H1 (cell line): Measurements from ENCODE around the gene CCNK. TPM values are rescaled to one million over a fixed set of nuclear protein-coding genes. Genes with fewer than 3 reads are reported as not detected.

Source experiments
- CTCF ChIA-PET: fragments of 300-600 bp; sonication (Branson Sonifier 250); formaldehyde crosslinking; loops from one replicate; lab custom pipeline; 2021; ENCODE audit not compliant: partially characterized antibody; lab: Charles Lee
- POLR2A ChIA-PET: fragments of 300-600 bp; sonication (Branson Sonifier 250); formaldehyde crosslinking; loops from one replicate; lab custom pipeline; 2021; ENCODE audit warnings: inconsistent platforms; ENCODE audit not compliant: partially characterized antibody; lab: Charles Lee
- DNase-seq, 2 experiments: peaks; one replicate each; pipeline versions ENCODE4 v3.0.0 to v3.0.0-alpha.2; 2010 to 2022; ENCODE audit warnings: low spot score in 2 of 2, low read depth in 1 of 2, mixed read lengths in 1 of 2
- FAIRE-seq: peaks from 2 replicates; lab custom pipeline; 2011; peaks lifted over from hg19 to GRCh38; lab: Jason Lieb, UNC
- H2AFZ ChIP-seq: 2 replicates; pipeline ENCODE4 v1.8.1; 2012; ENCODE audit warnings: low read length, inconsistent platforms
- H2AK5ac ChIP-seq: 2 replicates; pipeline ENCODE4 v1.6.1; 2013; ENCODE audit warnings: low read depth, low read length
- H2BK120ac ChIP-seq: replicated peaks from 2 replicates; pipeline ENCODE3; 2013; ENCODE audit warnings: low read depth, low read length, inconsistent platforms
- H2BK12ac ChIP-seq: 2 replicates; pipeline ENCODE4 v1.6.1; 2013; ENCODE audit warnings: low read depth, low read length
- H2BK15ac ChIP-seq: 2 replicates; pipeline ENCODE4 v1.6.1; 2013; ENCODE audit warnings: low read length
- H2BK20ac ChIP-seq: 2 replicates; pipeline ENCODE4 v1.6.1; 2013; ENCODE audit warnings: low read length
- H2BK5ac ChIP-seq: 2 replicates; pipeline ENCODE4 v1.6.1; 2013; ENCODE audit warnings: low read depth, low read length
- H3K14ac ChIP-seq: 2 replicates; pipeline ENCODE4 v1.6.1; 2013; ENCODE audit warnings: inconsistent platforms; ENCODE audit not compliant: insufficient read length
- H3K18ac ChIP-seq: 2 replicates; pipeline ENCODE4 v1.6.1; 2013; ENCODE audit warnings: low read length; ENCODE audit errors: extremely low read depth
- H3K23ac ChIP-seq: 2 replicates; pipeline ENCODE4 v1.6.1; 2013; ENCODE audit warnings: inconsistent platforms; ENCODE audit not compliant: insufficient read length
- H3K23me2 ChIP-seq: 2 replicates; pipeline ENCODE4 v1.6.1; 2013; ENCODE audit warnings: low read depth, low read length
- H3K27ac ChIP-seq: 2 replicates; pipeline ENCODE4 v1.6.1; 2011; ENCODE audit warnings: low read depth, low read length, inconsistent platforms
- H3K27me3 ChIP-seq, 4 experiments: replicated peaks in 1 of 4; 1 replicate in 1 of 4; 2 replicates in 3 of 4; pipeline versions ENCODE4 v1.6.1 to v1.8.1; 2011 to 2013; ENCODE audit warnings: low read length in 3 of 4, mild to moderate bottlenecking in 3 of 4, inconsistent platforms in 2 of 4, mixed read lengths in 2 of 4, moderate library complexity in 1 of 4; ENCODE audit not compliant: control insufficient read depth in 3 of 4, insufficient read depth in 3 of 4; ENCODE audit errors: extremely low read depth in 1 of 4
- H3K36me3 ChIP-seq, 4 experiments: 2 replicates each; pipeline versions ENCODE4 v1.6.1 to v1.8.1; 2011 to 2013; ENCODE audit warnings: mild to moderate bottlenecking in 4 of 4, low read length in 3 of 4, moderate library complexity in 2 of 4, control low read depth in 1 of 4, inconsistent platforms in 1 of 4; ENCODE audit not compliant: insufficient read depth in 4 of 4, control insufficient read depth in 2 of 4
- H3K4ac ChIP-seq: replicated peaks from 2 replicates; pipeline ENCODE3; 2013; ENCODE audit warnings: low read length, low read depth, mixed read lengths, inconsistent platforms; ENCODE audit not compliant: insufficient read length
- H3K4me1 ChIP-seq, 4 experiments: replicated peaks in 1 of 4; 1 replicate in 1 of 4; 2 replicates in 3 of 4; pipeline versions ENCODE4 v1.6.1 to v1.8.1; 2011 to 2013; ENCODE audit warnings: low read length in 3 of 4, inconsistent platforms in 2 of 4, mixed read lengths in 1 of 4; ENCODE audit not compliant: insufficient read depth in 4 of 4, control insufficient read depth in 3 of 4
- H3K4me2 ChIP-seq, 2 experiments: 2 replicates each; pipeline versions ENCODE4 v1.6.1 to v1.8.1; 2011 to 2013; ENCODE audit warnings: low read depth in 2 of 2, low read length in 2 of 2, control low read depth in 1 of 2, inconsistent platforms in 1 of 2, mild to moderate bottlenecking in 1 of 2; ENCODE audit not compliant: insufficient read depth in 1 of 2
- H3K4me3 ChIP-seq, 4 experiments: fragments of 200-600, 300-600 bp in 1 of 4; sonication (generic), shearing (Covaris generic), sonication (Bioruptor Twin) in 1 of 4; 2 replicates each; pipeline versions ENCODE4 v1.5.1 to v1.8.1; 2011 to 2016; ENCODE audit warnings: low read length in 4 of 4, low read depth in 3 of 4, control low read depth in 2 of 4, inconsistent platforms in 2 of 4, mild to moderate bottlenecking in 2 of 4, mixed read lengths in 1 of 4, moderate library complexity in 1 of 4; ENCODE audit not compliant: insufficient read depth in 2 of 4; ENCODE audit errors: extremely low read depth in 1 of 4
- H3K56ac ChIP-seq: replicated peaks from 2 replicates; pipeline ENCODE3; 2013; ENCODE audit warnings: low read depth, mild to moderate bottlenecking, mixed read lengths, low read length, inconsistent platforms; ENCODE audit not compliant: insufficient read length
- H3K79me1 ChIP-seq: 2 replicates; pipeline ENCODE4 v1.6.1; 2013; ENCODE audit warnings: low read depth, low read length, control low read depth
- H3K79me2 ChIP-seq, 2 experiments: 2 replicates each; pipeline versions ENCODE4 v1.6.1 to v1.8.1; 2012 to 2013; ENCODE audit warnings: low read length in 2 of 2, mild to moderate bottlenecking in 2 of 2, inconsistent platforms in 1 of 2; ENCODE audit not compliant: insufficient read depth in 2 of 2, control insufficient read depth in 1 of 2
- H3K9ac ChIP-seq, 4 experiments: replicated peaks in 1 of 4; 1 replicate in 1 of 4; 2 replicates in 3 of 4; pipeline versions ENCODE4 v1.6.1 to v1.8.1; 2011 to 2013; ENCODE audit warnings: low read depth in 3 of 4, low read length in 3 of 4, control low read depth in 2 of 4, mild to moderate bottlenecking in 2 of 4, moderate library complexity in 2 of 4, inconsistent platforms in 1 of 4; ENCODE audit errors: extremely low read depth in 1 of 4
- H3K9me3 ChIP-seq, 2 experiments: 2 replicates each; pipeline versions ENCODE4 v1.6.1 to v1.8.1; 2012 to 2013; ENCODE audit warnings: mild to moderate bottlenecking in 2 of 2, moderate library complexity in 2 of 2, control low read depth in 1 of 2, inconsistent platforms in 1 of 2, low read depth in 1 of 2, low read length in 1 of 2, mixed read lengths in 1 of 2; ENCODE audit not compliant: insufficient read depth in 2 of 2
- H4K20me1 ChIP-seq, 2 experiments: replicated peaks in 1 of 2; 2 replicates each; pipeline versions ENCODE3 to v1.8.1; 2011 to 2013; ENCODE audit warnings: inconsistent platforms in 2 of 2, low read length in 2 of 2, mild to moderate bottlenecking in 1 of 2; ENCODE audit not compliant: insufficient read depth in 2 of 2, control insufficient read depth in 1 of 2
- H4K5ac ChIP-seq: 2 replicates; pipeline ENCODE4 v1.6.1; 2013; ENCODE audit warnings: low read length, low read depth, mixed read lengths, inconsistent platforms; ENCODE audit not compliant: insufficient read length
- H4K8ac ChIP-seq: 2 replicates; pipeline ENCODE4 v1.8.0; 2013; ENCODE audit warnings: mild to moderate bottlenecking, moderate library complexity, low read length, inconsistent platforms; ENCODE audit not compliant: insufficient read depth; ENCODE audit errors: extremely low read depth
- H4K91ac ChIP-seq: replicated peaks from 2 replicates; pipeline ENCODE3; 2013; ENCODE audit warnings: low read length, mixed read lengths, inconsistent platforms; ENCODE audit not compliant: insufficient read length
- ATF3 ChIP-seq: IDR thresholded peaks from 2 replicates; pipeline ENCODE4 v1.6.1; 2011; ENCODE audit warnings: low read depth, mild to moderate bottlenecking, low read length; ENCODE audit not compliant: insufficient read depth
- BACH1 ChIP-seq: IDR thresholded peaks from 2 replicates; pipeline ENCODE4 v1.6.1; 2012; ENCODE audit warnings: low read length, improper control_type of control experiment
- BRCA1 ChIP-seq: IDR thresholded peaks from 2 replicates; pipeline ENCODE4 v1.6.1; 2012; ENCODE audit warnings: low read depth, low read length, improper control_type of control experiment
- CHD2 ChIP-seq: IDR thresholded peaks from 2 replicates; pipeline ENCODE4 v1.6.1; 2012; ENCODE audit warnings: low read length, improper control_type of control experiment
- EGR1 ChIP-seq: IDR thresholded peaks from 2 replicates; pipeline ENCODE4 v1.6.1; 2011; ENCODE audit warnings: low read depth, low read length, borderline replicate concordance
- HDAC2 ChIP-seq, 2 experiments: fragments of 300-600 bp in 1 of 2; sonication (generic) in 1 of 2; IDR thresholded peaks; 2 replicates each; pipeline ENCODE4 v1.6.1; 2011 to 2012; ENCODE audit warnings: low read depth in 2 of 2, low read length in 2 of 2, mild to moderate bottlenecking in 2 of 2, moderate library complexity in 2 of 2, borderline replicate concordance in 1 of 2, inconsistent platforms in 1 of 2
- JUND ChIP-seq: IDR thresholded peaks from 2 replicates; pipeline ENCODE4 v1.6.1; 2011; ENCODE audit warnings: mild to moderate bottlenecking, improper control_type of control experiment, low read length
- POLR2A ChIP-seq, 2 experiments: IDR thresholded peaks; 1 replicate in 1 of 2; 2 replicates in 1 of 2; pipeline ENCODE4 v1.6.1; 2011; ENCODE audit warnings: low read depth in 2 of 2, low read length in 2 of 2, mild to moderate bottlenecking in 2 of 2; ENCODE audit errors: control extremely low read depth in 1 of 2
- RXRA ChIP-seq: IDR thresholded peaks from 2 replicates; pipeline ENCODE4 v1.6.1; 2011; ENCODE audit warnings: low read depth, mild to moderate bottlenecking, low read length, moderate library complexity; ENCODE audit not compliant: insufficient read depth
- SAP30 ChIP-seq: fragments of 300-600 bp; sonication (generic); IDR thresholded peaks from 2 replicates; pipeline ENCODE4 v1.7.1; 2012; ENCODE audit warnings: low read length, moderate library complexity, mild to moderate bottlenecking, inconsistent platforms; ENCODE audit not compliant: insufficient read depth, insufficient replicate concordance
- TCF12 ChIP-seq: IDR thresholded peaks from 2 replicates; pipeline ENCODE4 v1.6.1; 2011; ENCODE audit warnings: low read depth, mild to moderate bottlenecking, low read length
- USF2 ChIP-seq: IDR thresholded peaks from 2 replicates; pipeline ENCODE4 v1.6.1; 2011; ENCODE audit warnings: low read length, improper control_type of control experiment
- YY1 ChIP-seq: IDR thresholded peaks from 2 replicates; pipeline ENCODE4 v1.6.1; 2011; ENCODE audit warnings: low read depth, mild to moderate bottlenecking, low read length
- WGBS, 2 experiments: shearing (Covaris generic) in 1 of 2; methylation state at CpG; one replicate each; pipeline versions ENCODE4 v1.1.6 to v1.1.7; 2013 to 2015; ENCODE audit warnings: low lambda C conversion rate in 2 of 2, mixed read lengths in 2 of 2, inconsistent platforms in 1 of 2, low coverage in 1 of 2, missing lambda C conversion rate in 1 of 2; ENCODE audit not compliant: insufficient replicate concordance in 2 of 2, insufficient coverage in 1 of 2, insufficient read length in 1 of 2; ENCODE audit errors: extremely low coverage in 1 of 2, missing lambda C conversion rate in 1 of 2; 5-methylcytosine and 5-hydroxymethylcytosine counted together
- polyA plus RNA-seq, 7 experiments: library from polyadenylated mRNA; depleted of rRNA in 3 of 7; stranded (reverse) in 5 of 7; unstranded in 2 of 7; fragments of >200 nt in 5 of 7; fragments of 200-250 nt in 2 of 7; gene quantifications; 1 replicate in 5 of 7; 2 replicates in 1 of 7; 4 replicates in 1 of 7; pipeline versions ENCODE4 v1.2.1 to v1.2.3, GENCODE V29; 2011 to 2013; ENCODE audit warnings: missing spikeins in 2 of 7, mixed read lengths in 2 of 7
- total RNA-seq: library from RNA; stranded (reverse); fragmentation: NEBNext Ultra II Directional; extraction: Animal tissue kit (Norgen Biotek cat#: 25700); gene quantifications from 2 replicates; pipeline ENCODE4 v1.2.1, GENCODE V29; 2021

CCNK gene
- total and polyA plus RNA-seq, 2 of the 8 experiments (the other 6 are each of a cell fraction or from before 2014, with no cell fraction given), result 10.7 to 82.7 TPM

DNA sequence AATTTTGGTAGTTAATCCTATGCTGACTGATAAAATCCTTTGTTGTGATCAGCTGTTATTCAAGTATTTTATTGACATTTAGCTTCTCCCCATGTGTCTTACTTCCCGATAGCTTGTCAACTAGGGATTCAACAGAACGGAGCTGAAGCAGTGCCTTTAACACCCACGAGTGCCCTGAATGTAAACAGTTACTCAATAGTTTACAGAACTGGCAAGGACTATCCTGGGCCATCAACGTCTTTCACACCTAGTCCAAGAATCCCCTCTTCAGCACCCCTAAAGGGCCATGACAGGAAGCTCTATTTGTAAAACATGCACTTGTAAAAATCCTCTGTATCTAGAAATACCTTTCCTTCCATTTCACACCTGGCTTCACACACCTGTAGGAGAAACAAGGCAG lies 45.9 kb upstream of the CCNK start:
- TF ChIP-seq RXRA, result no peak
- no peak for TF ChIP-seq TCF12
- no peak for TF ChIP-seq CHD2
- TF ChIP-seq YY1, result no peak
- TF ChIP-seq BACH1, result no peak
- TF ChIP-seq SAP30, result no peak
- no peak for TF ChIP-seq POLR2A (IDR thresholded peaks at IDR 0.05; ENCODE audit: control extremely low read depth in 1 of 2, low read depth in 2 of 2, low read length in 2 of 2)
- TF ChIP-seq ATF3, result no peak
- TF ChIP-seq JUND, result no peak
- TF ChIP-seq HDAC2 (IDR thresholded peaks at IDR 0.05; ENCODE audit: borderline replicate concordance in 1 of 2, low read depth in 2 of 2, low read length in 2 of 2), result no peak
- no peak for TF ChIP-seq BRCA1
- no peak for TF ChIP-seq EGR1
- no peak for TF ChIP-seq USF2
- H3K4me1 ChIP-seq, result no peaks in the 10 kb centered on the region
- peak in 1 of 2 experiments; percentile 29 for DNase-seq
- no peak overlapping the region for H3K18ac ChIP-seq
- H2BK15ac ChIP-seq, result no peak overlapping the region
- no peak overlapping the region for H3K56ac ChIP-seq
- 87% methylated on average over 4 of the region's 4 CpGs; no CpG with 5 or more reads in 1 of the 2 experiments for WGBS, 2 experiments
- POLR2A ChIA-PET, result no interaction called here
- H4K91ac ChIP-seq, result no peak overlapping the region
- no peak overlapping the region for H2BK20ac ChIP-seq
- H4K8ac ChIP-seq, result no peak overlapping the region
- no peak overlapping the region for H2BK12ac ChIP-seq
- no peak overlapping the region for H3K4me3 ChIP-seq
- H3K23ac ChIP-seq, result no peak overlapping the region
- H3K4me2 ChIP-seq, result no peak overlapping the region
- no peaks in the 10 kb centered on the region for H3K23me2 ChIP-seq
- no peak overlapping the region for H3K14ac ChIP-seq
- H3K4ac ChIP-seq, result no peak overlapping the region
- no peaks in the 10 kb centered on the region; the same call in 1 of the 2 replicates for H3K79me1 ChIP-seq
- H2AFZ ChIP-seq, result no peak overlapping the region
- H3K36me3 ChIP-seq, result peaks cover 0 to 6% (median 2%) of the 10 kb centered on the region in 4 experiments; a peak in 6 of 8 replicates
- no peak overlapping the region for H2BK120ac ChIP-seq
- H3K9ac ChIP-seq, result no peak overlapping the region
- no peak overlapping the region for H3K27ac ChIP-seq
- H3K9me3 ChIP-seq, result no peaks in the 10 kb centered on the region
- CTCF ChIA-PET, result interaction anchor here (0.6 to 3.1 kb wide), 5 partner anchors 9 to 1799 kb away, joined by 3 to 13 read pairs (median 3); no protein-coding TSS in a partner anchor
- FAIRE-seq, result no peak
- H2BK5ac ChIP-seq, result no peak overlapping the region
- peaks cover 0 to 5% of the 10 kb centered on the region in 2 experiments; a peak in 2 of 4 replicates for H3K79me2 ChIP-seq
- peaks cover 4 to 8% of the 10 kb centered on the region in 2 experiments for H4K20me1 ChIP-seq
- no peak overlapping the region for H4K5ac ChIP-seq
- no peaks in the 10 kb centered on the region for H3K27me3 ChIP-seq
- H2AK5ac ChIP-seq, result no peak overlapping the region
